ENCODE results near the gene PLCG2.
"Not testable (repeated sequence)": the region's sequence is repeated elsewhere in the genome, so short reads cannot be mapped to it uniquely, and the experiment has no call there.

The PLCG2 gene

GRCh38 chr16:82009789-82010188, 230.7 kb downstream of the PLCG2 start:
- DNase-seq, result not testable (repeated sequence)

GRCh38 chr16:82010649-82011048, 231.6 kb downstream of the PLCG2 start:
- DNase-seq, result no peak

- peak; percentile 64 for DNase-seq
Measured at GRCh38 chr16:82011199-82011641, 232.1 kb downstream of the PLCG2 start, which contains the start of gene SDR42E1. Gene SDR42E1, minus strand, starts transcription at chr16:82011470. Its CDS starts 10,612 bp downstream, at chr16:82000858.

Data from activated gamma-delta T cell treated with Interleukin-2 at 50 U/mL for 16 hours (primary cell).